Measurements from ENCODE around the gene KCNH3.
"Not testable (repeated sequence)": the region's sequence is repeated elsewhere in the genome, so short reads cannot be mapped to it uniquely, and the experiment has no call there.

Gene KCNH3

DNA sequence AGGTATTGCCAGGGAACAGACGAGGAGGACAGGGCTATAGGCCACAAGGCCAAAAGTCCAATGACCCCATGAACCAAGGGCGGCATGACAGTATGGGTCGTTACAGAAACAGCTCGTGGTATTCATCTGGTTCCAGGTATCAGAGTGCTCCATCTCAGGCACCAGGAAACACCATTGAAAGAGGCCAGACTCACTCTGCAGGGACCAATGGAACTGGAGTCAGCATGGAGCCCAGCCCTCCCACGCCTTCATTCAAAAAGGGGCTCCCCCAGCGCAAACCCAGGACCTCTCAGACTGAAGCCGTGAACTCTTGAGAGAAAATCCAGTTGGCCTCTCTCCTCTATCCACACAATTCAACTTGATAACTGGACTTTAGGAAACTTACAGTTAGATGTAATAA lies 12.9 kb upstream of the KCNH3 start:
- DNase-seq (ENCODE audit: low spot score): no peak

DNA sequence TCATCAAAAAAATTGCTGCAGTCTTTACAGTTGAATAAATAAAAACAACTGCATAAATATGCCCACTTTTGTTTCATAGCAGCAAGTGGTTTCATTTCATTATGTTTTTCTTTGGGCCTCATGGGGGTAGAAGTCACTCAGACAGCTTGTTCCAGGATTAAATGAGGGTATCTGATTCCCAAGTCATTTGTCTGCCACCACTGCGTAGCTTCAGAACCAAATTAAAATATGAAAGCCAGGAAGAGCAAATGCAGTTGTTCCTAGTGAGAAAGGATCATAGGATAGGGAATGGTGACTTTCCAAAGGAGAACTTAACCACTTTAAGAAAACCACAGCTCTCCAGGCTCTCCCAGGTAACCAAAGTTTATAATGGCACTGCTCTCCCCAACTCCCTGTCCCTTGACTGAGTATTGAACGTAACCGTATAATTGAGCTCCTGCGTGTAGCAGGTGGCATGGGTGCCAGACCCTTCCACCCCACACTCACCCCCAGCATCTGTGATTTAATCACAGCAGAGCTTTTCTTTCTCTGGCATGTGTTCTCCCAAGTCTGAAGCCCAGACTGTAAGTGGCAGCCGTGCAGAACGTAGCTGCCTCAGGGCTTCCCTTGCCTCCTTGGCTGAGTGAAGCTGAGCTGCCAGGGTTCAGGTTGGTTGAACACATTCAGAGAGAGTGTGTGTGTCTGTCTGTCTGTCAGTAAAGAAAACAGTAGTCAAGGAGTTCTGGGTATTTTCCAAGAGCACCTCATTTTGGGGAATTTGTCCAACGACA lies 11.3 kb upstream of the KCNH3 start:
- no peak for DNase-seq (ENCODE audit: low spot score)

DNA sequence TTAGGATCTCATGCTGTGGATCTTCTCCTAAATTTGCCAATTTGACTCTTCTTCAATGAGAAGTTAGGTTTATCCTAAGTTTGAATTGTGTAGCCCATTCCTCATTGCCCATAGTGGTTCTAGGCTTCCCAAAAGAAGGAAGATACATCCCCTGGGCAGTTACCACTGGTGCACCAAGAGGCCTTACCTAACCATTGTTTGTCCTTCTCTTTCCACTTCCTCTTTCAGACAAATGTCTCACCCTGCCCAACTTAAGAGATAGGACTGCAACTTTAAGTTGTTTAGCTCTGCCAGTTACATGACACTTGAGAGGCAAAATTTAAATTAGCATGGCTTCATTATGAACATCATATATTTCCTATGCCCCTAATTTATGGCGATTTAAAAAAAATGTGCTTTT lies 9.4 kb upstream of the KCNH3 start:
- no peak for DNase-seq (ENCODE audit: low spot score)

GRCh38 chr12:49531745-49532144 lies 7.1 kb upstream of the KCNH3 start:
- no peak for DNase-seq (ENCODE audit: low spot score)

DNA sequence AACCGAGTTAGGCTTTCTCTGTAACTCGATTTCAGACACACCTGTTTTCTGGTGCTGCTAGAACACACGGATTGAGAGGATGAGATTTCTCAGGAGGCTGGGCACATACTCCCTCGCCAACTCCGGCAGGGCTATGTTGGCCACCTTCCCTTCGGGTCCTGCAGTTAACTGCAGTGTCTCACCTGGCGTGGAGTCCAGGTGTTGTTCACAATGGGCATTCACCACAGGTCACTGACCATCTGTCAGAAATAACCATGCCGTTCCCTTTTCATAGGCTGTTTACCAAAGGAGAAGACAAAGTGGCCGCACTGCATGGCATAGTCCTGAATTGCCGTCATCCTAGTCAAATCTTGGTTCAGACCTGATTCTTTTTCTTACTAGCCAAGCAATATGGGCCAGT lies 5.5 kb upstream of the KCNH3 start:
- DNase-seq (ENCODE audit: low spot score): no peak

GRCh38 chr12:49534122-49534521 lies 4.7 kb upstream of the KCNH3 start:
- not testable (repeated sequence) for DNase-seq (ENCODE audit: low spot score)

GRCh38 chr12:49534731-49535278 lies 4.0 kb upstream of the KCNH3 start:
- no peak for DNase-seq (ENCODE audit: low spot score)

DNA sequence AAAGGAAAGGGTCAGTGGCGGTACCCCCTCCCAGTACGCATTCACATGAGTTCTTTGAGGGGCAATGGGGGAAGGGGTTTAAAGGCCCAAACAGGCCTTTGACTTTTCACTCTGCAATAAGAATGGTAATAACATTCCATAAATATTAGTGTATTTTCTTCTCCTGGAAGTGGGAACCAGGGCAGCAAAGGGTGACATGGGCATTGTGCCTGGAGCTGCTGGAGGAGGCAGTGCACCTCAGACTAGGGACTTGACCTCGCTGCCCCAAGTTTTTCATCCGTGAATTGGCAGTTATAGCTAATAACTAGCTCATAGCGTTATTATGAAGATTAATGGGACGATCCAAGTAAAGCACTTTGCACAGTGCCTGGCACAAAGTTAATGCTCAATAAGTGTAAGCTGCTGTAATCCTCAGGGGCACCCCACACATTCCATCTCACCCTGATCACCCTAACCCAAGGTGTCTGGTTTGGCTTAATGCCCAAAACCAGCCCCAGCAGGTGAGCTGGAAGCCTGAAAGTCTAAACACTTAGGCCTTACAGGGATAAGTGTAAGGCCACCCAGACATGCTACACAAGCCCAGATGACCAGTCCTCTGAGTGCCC lies 2.8 kb upstream of the KCNH3 start:
- DNase-seq (ENCODE audit: low spot score): no peak

DNA sequence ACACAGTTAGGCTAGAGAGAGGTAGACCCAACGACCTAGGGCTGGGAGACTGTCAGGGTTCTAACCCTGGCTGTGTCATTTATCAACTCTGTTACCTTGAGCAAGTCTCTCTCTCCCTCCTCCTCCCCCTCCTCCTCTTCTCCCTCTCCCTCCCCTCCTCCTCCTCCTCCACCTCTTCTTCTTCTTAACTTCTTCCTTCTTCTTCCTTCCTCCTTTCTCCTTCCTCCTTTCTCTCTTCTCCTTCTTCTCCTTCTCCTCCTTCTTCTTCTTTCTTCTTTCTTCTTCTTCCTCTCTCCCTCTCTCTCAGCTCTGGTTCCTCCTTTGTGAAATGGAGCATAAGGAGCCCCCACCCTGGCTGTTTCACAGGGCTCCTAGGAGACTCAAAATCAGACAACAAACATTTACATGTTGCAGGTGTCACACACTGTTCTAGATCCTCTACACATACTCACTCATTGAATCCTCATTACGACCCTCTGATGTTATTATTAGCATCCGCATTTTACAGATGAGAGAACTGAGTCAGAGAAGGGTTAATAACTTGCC lies 2.2 kb upstream of the KCNH3 start:
- no peak for DNase-seq (ENCODE audit: low spot score)

DNA sequence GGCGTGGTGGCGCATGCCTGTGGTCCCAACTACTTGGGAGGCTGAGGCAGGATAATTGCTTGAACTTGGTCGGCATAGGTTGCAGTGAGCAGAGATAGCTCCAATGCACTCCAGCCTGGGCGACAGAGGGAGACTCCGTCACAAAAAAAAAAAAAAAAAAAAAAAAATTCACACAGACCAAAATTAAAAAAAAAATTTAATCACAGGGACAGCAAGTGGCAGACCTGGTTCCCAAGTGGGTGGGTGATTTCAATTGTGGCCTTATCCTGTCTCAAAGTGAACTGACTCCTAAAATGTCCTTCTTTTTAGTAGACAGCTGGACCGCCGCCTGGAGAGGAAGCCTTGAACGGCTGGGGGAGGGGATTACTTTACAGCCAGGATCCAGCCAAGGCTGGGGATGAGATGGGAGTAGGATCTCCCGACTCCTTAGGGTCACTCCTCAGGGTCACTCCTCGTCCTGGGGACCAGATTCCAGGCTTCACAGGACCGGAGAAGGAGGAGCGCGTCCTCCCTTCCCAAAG lies 1.5 kb upstream of the KCNH3 start:
- DNase-seq (ENCODE audit: low spot score): no peak

DNA sequence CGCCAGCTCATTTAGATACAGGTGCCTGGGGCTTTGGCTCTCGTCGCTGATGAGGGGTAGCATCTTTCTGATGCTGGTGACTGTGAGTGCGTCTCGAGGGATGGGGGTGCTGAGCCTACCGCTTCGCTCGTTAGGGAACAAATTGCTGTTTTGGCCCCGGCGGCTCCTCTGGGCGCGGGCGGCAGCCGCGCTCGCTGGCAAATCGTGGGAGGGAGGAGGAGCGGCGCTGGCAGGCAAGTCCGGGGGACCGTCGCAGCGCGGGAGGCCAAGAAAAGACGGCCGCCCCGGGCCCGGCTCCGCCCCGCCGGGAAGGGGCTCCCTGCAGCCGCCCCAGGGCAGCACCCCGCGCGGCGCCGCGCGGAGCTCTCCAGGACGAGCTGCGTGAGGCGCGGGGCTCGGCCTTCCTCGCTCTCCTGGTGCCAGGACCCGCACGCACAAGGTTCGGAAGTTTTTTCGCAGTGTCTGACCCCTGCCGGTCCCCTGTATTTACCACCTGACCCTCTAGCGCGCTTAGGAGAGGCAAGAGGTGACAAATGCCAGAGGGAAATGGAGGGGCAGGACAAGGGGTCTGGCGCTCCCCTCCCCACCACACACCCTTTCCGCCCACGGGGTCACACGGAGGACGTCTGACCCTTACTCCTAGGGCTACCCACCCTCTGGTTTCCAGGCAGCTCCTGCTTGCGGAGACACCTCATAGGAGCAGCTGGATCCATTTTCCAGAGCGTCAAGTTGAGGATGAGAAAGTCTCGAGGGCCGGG lies 899 bp upstream of the KCNH3 start:
- DNase-seq (ENCODE audit: low spot score): no peak

GRCh38 chr12:49539406-49540228 lies 787 bp downstream of the KCNH3 start:
- DNase-seq (ENCODE audit: low spot score): no peak

GRCh38 chr12:49540229-49541139 lies 1.7 kb downstream of the KCNH3 start:
- no peak for DNase-seq (ENCODE audit: low spot score)

DNA sequence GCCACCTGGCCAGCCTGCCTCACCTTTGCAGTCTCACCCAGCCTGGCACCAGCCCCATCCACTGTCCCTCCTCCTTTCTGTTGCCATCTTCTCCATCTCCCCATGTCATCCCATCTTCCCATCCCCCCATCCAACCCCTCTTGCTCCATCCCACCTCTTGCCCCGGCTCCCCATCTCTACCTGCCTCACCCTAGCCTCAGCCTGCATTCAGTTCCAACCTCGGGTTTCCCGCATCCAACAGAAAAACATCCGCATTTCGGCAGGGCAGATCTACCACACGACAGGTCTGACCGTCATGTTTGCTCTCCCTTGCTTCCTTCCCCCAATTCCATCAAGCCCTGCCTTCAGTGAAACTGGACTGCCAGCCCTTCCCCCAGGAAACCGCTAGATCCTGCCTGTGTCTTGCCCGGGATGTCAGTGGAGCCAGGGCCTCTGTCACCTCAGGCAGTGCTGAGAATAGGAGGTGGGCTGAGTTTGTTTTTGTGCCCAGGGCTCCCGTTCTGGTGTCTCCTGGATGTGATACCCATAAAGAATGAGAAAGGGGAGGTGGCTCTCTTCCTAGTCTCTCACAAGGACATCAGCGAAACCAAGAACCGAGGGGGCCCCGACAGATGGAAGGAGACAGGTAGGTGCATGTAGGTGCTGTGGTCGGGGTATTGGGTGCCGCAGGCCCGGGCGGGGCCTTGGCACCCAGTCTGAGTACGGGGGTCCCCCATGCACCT lies 2.5 kb downstream of the KCNH3 start:
- no peak for DNase-seq (ENCODE audit: low spot score)

DNA sequence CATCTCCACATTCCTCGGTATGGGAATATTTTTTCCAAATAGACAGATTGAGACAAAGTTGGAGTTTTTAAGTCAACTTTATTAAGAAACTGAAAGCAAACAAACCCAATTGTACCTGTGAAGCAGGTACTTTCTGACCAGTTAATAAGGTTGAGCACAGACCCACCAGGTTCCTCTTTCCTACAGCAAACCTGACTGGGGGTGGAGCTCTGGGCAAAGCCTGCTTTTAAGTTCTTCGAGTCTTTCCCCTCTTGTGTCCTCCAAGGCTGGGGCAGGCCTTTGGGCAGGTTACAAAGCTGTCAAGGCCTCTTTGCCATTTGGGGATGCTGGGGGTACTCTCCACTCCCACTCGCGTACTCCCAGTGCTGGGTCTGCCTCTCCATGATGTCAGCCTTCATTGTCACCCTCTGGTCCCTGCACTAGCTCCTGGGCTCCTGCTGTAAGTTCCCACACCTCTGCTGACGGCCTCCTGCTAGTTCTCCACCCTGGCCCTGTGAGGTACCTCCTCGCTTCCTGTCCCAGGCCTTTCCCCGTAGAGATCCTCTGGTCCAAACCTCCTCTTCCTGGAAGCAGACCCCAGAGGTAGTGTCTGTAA lies 3.2 kb downstream of the KCNH3 start:
- no peak for DNase-seq (ENCODE audit: low spot score)

DNA sequence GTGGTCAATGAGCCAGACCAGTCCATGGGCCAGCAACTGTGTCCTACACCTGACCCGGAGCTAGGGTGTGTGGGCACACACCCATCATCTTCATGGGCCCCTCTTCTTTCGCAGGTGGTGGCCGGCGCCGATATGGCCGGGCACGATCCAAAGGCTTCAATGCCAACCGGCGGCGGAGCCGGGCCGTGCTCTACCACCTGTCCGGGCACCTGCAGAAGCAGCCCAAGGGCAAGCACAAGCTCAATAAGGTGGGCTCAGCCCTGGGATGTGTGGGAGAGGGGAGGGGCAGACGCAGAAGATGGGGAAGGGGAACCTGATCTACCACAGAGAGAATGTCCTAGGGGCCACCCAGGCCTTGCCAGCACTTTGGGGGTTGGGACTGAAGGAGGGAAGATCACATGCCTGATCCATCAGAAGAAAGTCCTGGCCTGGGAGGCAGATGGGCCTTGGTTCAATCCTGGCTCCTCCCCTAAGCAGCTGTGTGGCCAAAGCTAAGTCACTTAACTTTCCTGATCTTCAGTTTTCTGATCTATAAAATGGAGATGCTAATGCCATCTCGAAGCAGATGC lies 3.8 kb downstream of the KCNH3 start:
- DNase-seq (ENCODE audit: low spot score): no peak

- no peak for DNase-seq (ENCODE audit: low spot score)
These were observed 4.5 kb downstream of the KCNH3 start for GRCh38 chr12:49543221-49543913.
